A673 (cell line): ENCODE measurements around the gene TRPV5.

Experiments
- EZH2 ChIP-seq: fragments of 200-600 bp; sonication (generic); IDR thresholded peaks from 2 replicates; pipeline ENCODE4 v1.6.1; 2017; ENCODE audit warnings: borderline replicate concordance, low read depth, mild to moderate bottlenecking, mixed read lengths, antibody characterized with exemption, low read length; ENCODE audit not compliant: poor library complexity, severe bottlenecking
- TF ChIP-seq, protein P1 (sequence below): fragments of 300-800, 200-600 bp; sonication (generic); conservative IDR thresholded peaks from 2 replicates; pipeline ENCODE4 v1.5.1; 2017; ENCODE audit warnings: low read depth, mild to moderate bottlenecking, antibody characterized with exemption, low read length, moderate library complexity, mixed read lengths

GRCh38 chr7:142899661-142900060 is 33.9 kb downstream of the TRPV5 start:
- TF ChIP-seq, protein P1, sequence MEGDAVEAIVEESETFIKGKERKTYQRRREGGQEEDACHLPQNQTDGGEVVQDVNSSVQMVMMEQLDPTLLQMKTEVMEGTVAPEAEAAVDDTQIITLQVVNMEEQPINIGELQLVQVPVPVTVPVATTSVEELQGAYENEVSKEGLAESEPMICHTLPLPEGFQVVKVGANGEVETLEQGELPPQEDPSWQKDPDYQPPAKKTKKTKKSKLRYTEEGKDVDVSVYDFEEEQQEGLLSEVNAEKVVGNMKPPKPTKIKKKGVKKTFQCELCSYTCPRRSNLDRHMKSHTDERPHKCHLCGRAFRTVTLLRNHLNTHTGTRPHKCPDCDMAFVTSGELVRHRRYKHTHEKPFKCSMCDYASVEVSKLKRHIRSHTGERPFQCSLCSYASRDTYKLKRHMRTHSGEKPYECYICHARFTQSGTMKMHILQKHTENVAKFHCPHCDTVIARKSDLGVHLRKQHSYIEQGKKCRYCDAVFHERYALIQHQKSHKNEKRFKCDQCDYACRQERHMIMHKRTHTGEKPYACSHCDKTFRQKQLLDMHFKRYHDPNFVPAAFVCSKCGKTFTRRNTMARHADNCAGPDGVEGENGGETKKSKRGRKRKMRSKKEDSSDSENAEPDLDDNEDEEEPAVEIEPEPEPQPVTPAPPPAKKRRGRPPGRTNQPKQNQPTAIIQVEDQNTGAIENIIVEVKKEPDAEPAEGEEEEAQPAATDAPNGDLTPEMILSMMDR: no peak
- TF ChIP-seq EZH2: no peak
